Ascending aorta (tissue), 2 donors: Measurements from ENCODE around the gene KCNG1. TPM values are rescaled to one million over a fixed set of nuclear protein-coding genes. Genes with fewer than 3 reads are reported as not detected.
A peak's percentile ranks its signal among the peaks of the same experiment; 100 is the strongest.

ENCODE experiments used
- DNase-seq, 2 donors: peaks; one replicate each; pipeline ENCODE4 v3.0.0-alpha.2; 2019; ENCODE audit warnings: low spot score in 2 of 2
- H3K27ac ChIP-seq, 2 donors: fragments of 200-600 bp; sonication (generic); one replicate each; pipeline ENCODE4 v1.5.1; 2016 to 2017; ENCODE audit warnings: mild to moderate bottlenecking in 1 of 2
- H3K27me3 ChIP-seq: fragments of 200-600 bp; sonication (generic); one replicate; pipeline ENCODE4 v1.5.1; 2017
- H3K36me3 ChIP-seq, 2 donors: fragments of 200-600 bp; sonication (generic); one replicate each; pipeline ENCODE4 v1.5.1; 2016
- H3K4me1 ChIP-seq, 2 donors: fragments of 200-600 bp; sonication (generic); one replicate each; pipeline ENCODE4 v1.5.1; 2016 to 2017; ENCODE audit warnings: mild to moderate bottlenecking in 1 of 2
- H3K4me3 ChIP-seq, 2 donors: fragments of 200-600 bp; sonication (generic); one replicate each; pipeline ENCODE4 v1.5.1; 2016 to 2017; ENCODE audit warnings: mild to moderate bottlenecking in 1 of 2
- H3K9me3 ChIP-seq, 2 donors: fragments of 200-600 bp; sonication (generic); one replicate each; pipeline ENCODE4 v1.5.1; 2016
- intact Hi-C: fragments of 100-400 bp; cut with DNase I; formaldehyde crosslinking; loops from one replicate; pipeline ENCODE4 v1.15.1; 2023
- total RNA-seq: library from RNA; depleted of rRNA; stranded (reverse); fragments of >200 nt; gene quantifications from one replicate; pipeline ENCODE4 v1.1.0, GENCODE V29; 2016
- TF ChIP-seq, protein P1 (sequence below), 3 experiments: fragments of 200-600 bp in 2 of 3; fragments of 450-650 bp in 1 of 3; sonication (generic) in 2 of 3; IDR thresholded peaks; one replicate each; pipeline ENCODE4 v1.5.1; 2016 to 2019; ENCODE audit warnings: antibody characterized with exemption in 3 of 3, mild to moderate bottlenecking in 1 of 3, moderate library complexity in 1 of 3

Gene KCNG1, protein sequence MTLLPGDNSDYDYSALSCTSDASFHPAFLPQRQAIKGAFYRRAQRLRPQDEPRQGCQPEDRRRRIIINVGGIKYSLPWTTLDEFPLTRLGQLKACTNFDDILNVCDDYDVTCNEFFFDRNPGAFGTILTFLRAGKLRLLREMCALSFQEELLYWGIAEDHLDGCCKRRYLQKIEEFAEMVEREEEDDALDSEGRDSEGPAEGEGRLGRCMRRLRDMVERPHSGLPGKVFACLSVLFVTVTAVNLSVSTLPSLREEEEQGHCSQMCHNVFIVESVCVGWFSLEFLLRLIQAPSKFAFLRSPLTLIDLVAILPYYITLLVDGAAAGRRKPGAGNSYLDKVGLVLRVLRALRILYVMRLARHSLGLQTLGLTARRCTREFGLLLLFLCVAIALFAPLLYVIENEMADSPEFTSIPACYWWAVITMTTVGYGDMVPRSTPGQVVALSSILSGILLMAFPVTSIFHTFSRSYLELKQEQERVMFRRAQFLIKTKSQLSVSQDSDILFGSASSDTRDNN
- total RNA-seq: 6.6 TPM

DNA sequence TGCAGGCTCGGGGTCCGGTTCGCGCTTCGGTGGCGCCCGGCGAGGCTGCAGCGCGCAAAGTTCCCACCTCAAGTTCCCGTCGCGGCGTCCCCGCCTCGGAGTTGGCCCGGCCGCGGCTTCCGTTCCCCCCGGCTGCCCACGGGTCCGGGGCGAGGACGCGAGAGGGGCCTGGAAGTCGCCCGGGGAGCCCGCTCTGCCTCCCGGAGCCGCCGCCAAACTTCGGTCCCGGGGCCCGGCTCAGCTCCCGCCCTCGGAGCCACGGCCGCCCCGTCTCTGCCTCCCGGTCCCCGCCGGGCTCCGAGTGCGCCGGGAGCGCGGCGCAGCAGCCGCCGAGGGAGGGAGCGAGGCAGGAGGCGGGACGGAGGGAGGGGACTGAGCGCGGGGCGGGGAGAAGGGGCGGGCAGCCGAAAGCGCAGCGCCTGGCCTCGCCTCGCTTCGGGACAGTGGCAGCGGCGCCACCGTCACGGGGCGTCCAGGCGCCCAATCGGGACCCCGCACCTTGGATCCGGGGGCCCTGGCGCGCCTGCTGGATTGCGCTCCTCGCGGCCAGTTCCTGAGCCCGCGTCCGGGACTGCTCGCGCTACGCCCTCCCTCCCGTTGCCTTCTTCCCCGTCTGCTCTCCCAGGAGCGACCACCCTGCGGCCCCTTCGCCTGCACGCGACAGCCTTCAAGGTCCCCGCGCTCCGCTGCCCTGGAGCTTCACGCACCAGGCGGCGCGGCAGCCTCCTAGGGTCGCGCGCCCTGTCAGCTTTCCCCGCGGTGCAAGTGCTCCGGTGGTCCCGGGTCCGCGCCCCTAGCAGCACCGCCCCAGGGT is at the start of gene KCNG1:
Gene KCNG1 (minus strand): TSS at position 305 of the 814 bp plus-strand sequence. CDS start 12,769 bp downstream, outside the sequence.
- H3K4me1 ChIP-seq: peaks cover 0 to 4% of the 10 kb centered on the region in 2 donors
- intact Hi-C loops: no loop called here
- H3K27me3 ChIP-seq: peaks cover 11% of the 10 kb centered on the region
- H3K4me3 ChIP-seq: peak within 1 kb of the TSS; percentile 45 to 63
- no peaks in the 10 kb centered on the region for H3K36me3 ChIP-seq
- no peaks in the 10 kb centered on the region for H3K9me3 ChIP-seq
- DNase-seq: no peak
- H3K27ac ChIP-seq: no peak within 1 kb of the TSS
- TF ChIP-seq, protein P1, sequence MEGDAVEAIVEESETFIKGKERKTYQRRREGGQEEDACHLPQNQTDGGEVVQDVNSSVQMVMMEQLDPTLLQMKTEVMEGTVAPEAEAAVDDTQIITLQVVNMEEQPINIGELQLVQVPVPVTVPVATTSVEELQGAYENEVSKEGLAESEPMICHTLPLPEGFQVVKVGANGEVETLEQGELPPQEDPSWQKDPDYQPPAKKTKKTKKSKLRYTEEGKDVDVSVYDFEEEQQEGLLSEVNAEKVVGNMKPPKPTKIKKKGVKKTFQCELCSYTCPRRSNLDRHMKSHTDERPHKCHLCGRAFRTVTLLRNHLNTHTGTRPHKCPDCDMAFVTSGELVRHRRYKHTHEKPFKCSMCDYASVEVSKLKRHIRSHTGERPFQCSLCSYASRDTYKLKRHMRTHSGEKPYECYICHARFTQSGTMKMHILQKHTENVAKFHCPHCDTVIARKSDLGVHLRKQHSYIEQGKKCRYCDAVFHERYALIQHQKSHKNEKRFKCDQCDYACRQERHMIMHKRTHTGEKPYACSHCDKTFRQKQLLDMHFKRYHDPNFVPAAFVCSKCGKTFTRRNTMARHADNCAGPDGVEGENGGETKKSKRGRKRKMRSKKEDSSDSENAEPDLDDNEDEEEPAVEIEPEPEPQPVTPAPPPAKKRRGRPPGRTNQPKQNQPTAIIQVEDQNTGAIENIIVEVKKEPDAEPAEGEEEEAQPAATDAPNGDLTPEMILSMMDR (IDR thresholded peaks at IDR 0.05): no peak

DNA sequence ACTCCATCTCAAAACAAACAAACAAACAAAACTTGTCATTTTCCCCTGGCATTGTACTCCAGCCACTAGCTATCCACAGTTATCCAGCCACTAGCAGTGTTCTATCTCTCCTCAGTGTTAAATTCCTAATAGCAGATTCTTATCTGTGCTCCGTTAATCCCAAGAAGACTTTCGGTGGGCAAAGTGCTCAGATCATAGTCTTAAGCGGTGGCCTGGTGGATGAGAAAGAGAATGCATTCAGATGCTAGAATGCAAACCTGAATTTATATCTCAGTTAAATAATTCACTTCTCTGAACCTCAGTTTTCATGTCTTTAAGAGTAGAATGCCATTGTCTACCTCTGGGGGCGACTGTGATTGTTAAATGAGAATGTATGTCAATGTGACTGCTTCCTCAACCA is 47.7 kb upstream of the KCNG1 start:
- Histone ChIP-seq H3K27ac (no peak overlapping the region), H3K36me3 (no peaks in the 10 kb centered on the region), H3K4me3 (no peak overlapping the region), H3K9me3 (no peaks in the 10 kb centered on the region), H3K4me1 (no peaks in the 10 kb centered on the region), H3K27me3 (no peaks in the 10 kb centered on the region)
- intact Hi-C loops: no loop called here
- TF ChIP-seq, protein P1 (IDR thresholded peaks at IDR 0.05): no peak
- no peak for DNase-seq

DNA sequence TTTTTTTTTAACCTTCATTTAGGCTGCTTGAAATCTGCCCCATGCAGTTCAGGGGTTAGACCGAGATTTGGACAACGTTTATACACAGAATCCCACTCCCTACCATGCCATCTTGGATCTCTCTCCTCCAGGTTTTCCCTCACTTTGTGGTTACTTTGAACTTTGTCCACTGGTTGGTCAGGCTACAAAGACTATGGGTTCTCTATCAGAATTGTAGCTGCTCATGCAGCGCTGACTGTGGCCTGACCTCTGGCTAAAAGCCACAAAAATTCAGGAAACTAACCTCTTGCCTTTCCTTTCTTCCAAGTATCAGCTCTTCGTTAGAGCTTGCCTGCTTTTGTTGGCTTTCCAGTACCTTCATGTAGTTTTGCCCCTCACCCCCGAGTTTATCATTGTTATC is 44.9 kb upstream of the KCNG1 start:
- no peak for DNase-seq
- H3K4me3 ChIP-seq: no peak overlapping the region
- no peaks in the 10 kb centered on the region for H3K36me3 ChIP-seq
- no peaks in the 10 kb centered on the region for H3K9me3 ChIP-seq
- H3K27ac ChIP-seq: no peak overlapping the region
- TF ChIP-seq, protein P1 (IDR thresholded peaks at IDR 0.05): no peak
- intact Hi-C loops: no loop called here
- H3K27me3 ChIP-seq: no peaks in the 10 kb centered on the region
- no peaks in the 10 kb centered on the region for H3K4me1 ChIP-seq

DNA sequence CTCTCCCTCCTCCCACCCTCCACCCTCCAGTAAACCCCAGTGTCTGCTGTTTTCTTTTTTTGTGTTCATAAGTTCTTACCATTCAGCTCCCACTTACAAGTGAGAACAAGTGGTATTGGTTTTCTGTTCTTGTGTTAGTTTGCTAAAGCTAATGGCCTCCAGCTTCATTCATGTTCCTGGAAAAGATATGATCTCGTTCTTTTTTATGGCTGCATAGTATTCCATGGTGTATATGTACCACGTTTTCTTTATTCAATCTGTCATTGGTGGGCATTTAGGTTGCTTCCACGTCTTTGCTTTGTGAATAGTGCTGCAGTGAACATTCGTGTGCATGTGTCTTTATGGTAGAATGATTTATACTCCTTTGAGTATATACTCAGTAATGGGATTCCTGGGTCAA is 42.7 kb upstream of the KCNG1 start:
- Histone ChIP-seq H3K27me3 (no peaks in the 10 kb centered on the region), H3K4me3 (no peak overlapping the region), H3K27ac (no peak overlapping the region), H3K9me3 (no peaks in the 10 kb centered on the region), H3K4me1 (no peaks in the 10 kb centered on the region), H3K36me3 (no peaks in the 10 kb centered on the region)
- TF ChIP-seq, protein P1 (IDR thresholded peaks at IDR 0.05): no peak
- DNase-seq: no peak
- intact Hi-C loops: no loop called here

DNA sequence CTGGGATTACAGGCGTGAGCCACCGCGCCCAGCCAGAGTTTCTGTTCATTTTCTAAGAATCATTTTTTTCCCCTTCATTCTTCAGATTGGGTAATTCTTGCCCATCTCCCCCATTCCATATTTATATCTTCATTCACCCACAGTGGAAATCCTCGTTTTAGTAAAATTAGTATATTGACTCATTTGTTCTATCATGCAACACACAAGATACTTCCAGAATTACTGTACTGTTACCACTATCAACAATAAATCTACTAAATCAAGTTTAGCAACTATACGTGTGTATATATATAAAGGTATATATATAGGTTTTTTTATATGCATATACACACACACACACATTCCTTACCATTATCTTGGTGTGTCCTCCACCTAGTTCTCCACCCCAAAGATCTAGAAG is 41.2 kb upstream of the KCNG1 start:
- no peaks in the 10 kb centered on the region for H3K4me1 ChIP-seq
- H3K27me3 ChIP-seq: no peaks in the 10 kb centered on the region
- TF ChIP-seq, protein P1 (IDR thresholded peaks at IDR 0.05): no peak
- no peak for DNase-seq
- intact Hi-C loops: no loop called here
- no peak overlapping the region for H3K27ac ChIP-seq
- no peak overlapping the region for H3K4me3 ChIP-seq
- no peaks in the 10 kb centered on the region for H3K9me3 ChIP-seq
- no peaks in the 10 kb centered on the region for H3K36me3 ChIP-seq
